Liver (tissue), 9 donors: ENCODE data around the gene POU6F2. TPM values are rescaled to one million over a fixed set of nuclear protein-coding genes. Genes with fewer than 3 reads are reported as not detected.

Experiments
- DNase-seq: peaks from one replicate; pipeline ENCODE4 v3.0.0-alpha.2; 2017; ENCODE audit warnings: low spot score
- H3K27ac ChIP-seq, 2 donors: one replicate each; pipeline ENCODE4 v1.7.0; 2013; ENCODE audit warnings: inconsistent platforms in 2 of 2, low read length in 2 of 2, control low read depth in 1 of 2, low read depth in 1 of 2, mild to moderate bottlenecking in 1 of 2
- H3K27me3 ChIP-seq, 4 donors: one replicate each; pipeline versions ENCODE4 v1.6.1 to v1.7.0; 2013; ENCODE audit warnings: low read length in 3 of 4, inconsistent platforms in 1 of 4, mild to moderate bottlenecking in 1 of 4, moderate library complexity in 1 of 4; ENCODE audit not compliant: control insufficient read depth in 4 of 4, insufficient read depth in 4 of 4
- H3K36me3 ChIP-seq, 4 donors: one replicate each; pipeline versions ENCODE4 v1.6.1 to v1.7.0; 2013; ENCODE audit warnings: low read length in 3 of 4, mild to moderate bottlenecking in 3 of 4, low read depth in 1 of 4, moderate library complexity in 1 of 4; ENCODE audit not compliant: control insufficient read depth in 4 of 4, insufficient read depth in 3 of 4
- H3K4me1 ChIP-seq, 4 donors: one replicate each; pipeline versions ENCODE4 v1.6.1 to v1.7.0; 2013; ENCODE audit warnings: low read length in 3 of 4, mild to moderate bottlenecking in 3 of 4, moderate library complexity in 1 of 4; ENCODE audit not compliant: control insufficient read depth in 4 of 4, insufficient read depth in 4 of 4
- H3K4me3 ChIP-seq, 3 donors: one replicate each; pipeline versions ENCODE4 v1.6.1 to v1.7.0; 2013; ENCODE audit warnings: low read length in 3 of 3, control low read depth in 1 of 3, low read depth in 1 of 3, mild to moderate bottlenecking in 1 of 3
- H3K9ac ChIP-seq, 2 donors: one replicate each; pipeline ENCODE4 v1.7.0; 2013; ENCODE audit warnings: low read length in 2 of 2, mild to moderate bottlenecking in 2 of 2, moderate library complexity in 2 of 2, control low read depth in 1 of 2, low read depth in 1 of 2
- H3K9me3 ChIP-seq, 4 donors: one replicate each; pipeline versions ENCODE4 v1.6.1 to v1.7.0; 2013; ENCODE audit warnings: low read length in 3 of 4; ENCODE audit not compliant: control insufficient read depth in 4 of 4
- CTCF ChIP-seq: fragments of 150-350 bp; IDR thresholded peaks from 2 replicates; pipeline ENCODE4 v1.5.1; 2017; ENCODE audit warnings: improper control_type of control experiment, low read depth, low read length; ENCODE audit not compliant: missing input control
- EGR1 ChIP-seq, 2 donors: IDR thresholded peaks; 2 replicates each; pipeline ENCODE4 v1.6.1; 2016 to 2018; ENCODE audit warnings: antibody characterized with exemption in 2 of 2, low read depth in 2 of 2
- FOXA1 ChIP-seq: IDR thresholded peaks from 2 replicates; pipeline ENCODE4 v1.6.1; 2016; ENCODE audit warnings: antibody characterized with exemption
- FOXA2 ChIP-seq: IDR thresholded peaks from 2 replicates; pipeline ENCODE4 v1.6.1; 2016; ENCODE audit warnings: antibody characterized with exemption
- GABPA ChIP-seq, 2 donors: IDR thresholded peaks in 1 of 2; conservative IDR thresholded peaks in 1 of 2; 2 replicates each; pipeline ENCODE4 v1.6.1; 2016; ENCODE audit warnings: antibody characterized with exemption in 2 of 2, mild to moderate bottlenecking in 1 of 2, moderate library complexity in 1 of 2
- HNF4A ChIP-seq, 2 donors: conservative IDR thresholded peaks; 2 replicates each; pipeline ENCODE4 v1.6.1; 2016; ENCODE audit warnings: antibody characterized with exemption in 2 of 2, mild to moderate bottlenecking in 2 of 2
- HNF4G ChIP-seq: IDR thresholded peaks from 2 replicates; pipeline ENCODE4 v1.6.1; 2016; ENCODE audit warnings: antibody characterized with exemption
- JUND ChIP-seq, 2 donors: IDR thresholded peaks; 2 replicates each; pipeline ENCODE4 v1.6.1; 2016; ENCODE audit warnings: antibody characterized with exemption in 2 of 2
- NR2F2 ChIP-seq: IDR thresholded peaks from 2 replicates; pipeline ENCODE4 v1.6.1; 2016; ENCODE audit warnings: antibody characterized with exemption
- RAD21 ChIP-seq, 2 donors: IDR thresholded peaks; 2 replicates each; pipeline ENCODE4 v1.6.1; 2016; ENCODE audit warnings: antibody characterized with exemption in 2 of 2, mild to moderate bottlenecking in 2 of 2
- RXRA ChIP-seq, 2 donors: IDR thresholded peaks; 2 replicates each; pipeline ENCODE4 v1.6.1; 2017 to 2018; ENCODE audit warnings: antibody characterized with exemption in 2 of 2, mild to moderate bottlenecking in 1 of 2
- SP1 ChIP-seq: IDR thresholded peaks from 2 replicates; pipeline ENCODE4 v1.6.1; 2018; ENCODE audit warnings: antibody characterized with exemption, mild to moderate bottlenecking
- TAF1 ChIP-seq: conservative IDR thresholded peaks from 2 replicates; pipeline ENCODE4 v1.6.1; 2016; ENCODE audit warnings: antibody characterized with exemption, mild to moderate bottlenecking
- WGBS: extraction: QIAGEN DNeasy Blood & Tissue Kit; methylation state at CpG from one replicate; pipeline ENCODE4 v1.1.7; 2013; 5-methylcytosine and 5-hydroxymethylcytosine counted together
- polyA plus RNA-seq, 2 donors: library from polyadenylated mRNA; stranded (reverse) in 1 of 2; unstranded in 1 of 2; fragments of 200-250 nt in 1 of 2; fragments of >200 nt in 1 of 2; fragmentation: Nextera tagmentation in 1 of 2; extraction: Ambion mirVana in 1 of 2; gene quantifications; one replicate each; pipeline versions ENCODE4 v1.2.1 to v1.2.3, GENCODE V29; 2013 to 2015
- total RNA-seq, 2 donors: library from RNA; depleted of rRNA; stranded (reverse); fragments of >200 nt; gene quantifications; one replicate each; pipeline ENCODE4 v1.2.3, GENCODE V29; 2014
- TF ChIP-seq, protein P1 (sequence below): IDR thresholded peaks from 2 replicates; pipeline ENCODE4 v1.6.1; 2016; ENCODE audit warnings: antibody characterized with exemption
- TF ChIP-seq, protein P2 (sequence below): IDR thresholded peaks from 2 replicates; pipeline ENCODE4 v1.6.1; 2016; ENCODE audit warnings: antibody characterized with exemption
- TF ChIP-seq, protein P3 (sequence below): IDR thresholded peaks from 2 replicates; pipeline ENCODE4 v1.6.1; 2016; ENCODE audit warnings: antibody characterized with exemption, mild to moderate bottlenecking
- donor health status: healthy.
- donor health status: healthy.
- donor health status: healthy.
- donor health status: healthy.
- donor health status: healthy.

The POU6F2 gene
- total and polyA plus RNA-seq, 4 donors, result under 0.01 to 0.24 (median 0.08) TPM; not detected in 1

- no peak for DNase-seq
- H3K27ac ChIP-seq, result no peak overlapping the region
- WGBS, result 60% methylated on average over 4 of the region's 4 CpGs
- no peaks in the 10 kb centered on the region for H3K9me3 ChIP-seq
- no peaks in the 10 kb centered on the region for H3K36me3 ChIP-seq
- H3K4me3 ChIP-seq, result no peak overlapping the region
- H3K27me3 ChIP-seq, result no peaks in the 10 kb centered on the region
- H3K4me1 ChIP-seq, result peaks cover 0 to 7% (median 5%) of the 10 kb centered on the region in 4 donors
- no peak overlapping the region for H3K9ac ChIP-seq
- TF ChIP-seq TAF1 (no peak), RXRA (IDR thresholded peaks at IDR 0.05) (no peak), FOXA2 (no peak), CTCF (no peak), HNF4A (conservative IDR thresholded peaks at IDR 0.05) (no peak), NR2F2 (no peak)
Observed at GRCh38 chr7:39407137-39407536, 429.4 kb downstream of the POU6F2 start.

DNA sequence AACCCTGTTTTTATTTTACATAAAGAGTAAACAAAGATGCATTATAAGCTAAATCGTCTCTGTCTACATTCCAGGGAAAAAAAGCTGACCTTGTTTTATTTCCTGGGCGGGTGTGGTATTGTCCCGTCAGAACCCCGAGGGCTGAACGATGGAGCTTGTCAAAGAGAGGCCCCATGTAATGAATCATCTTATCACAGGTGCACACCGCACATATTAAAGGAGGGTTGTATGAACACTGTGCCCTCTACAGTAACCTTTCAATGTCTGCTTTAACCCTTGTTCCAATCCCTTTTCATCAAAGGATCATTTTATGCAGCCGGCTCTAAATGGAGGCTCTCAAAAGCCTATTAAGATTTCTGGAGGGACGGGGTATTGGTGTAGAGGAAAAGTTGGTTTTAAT is 430.0 kb downstream of the POU6F2 start:
- no peak for TF ChIP-seq RXRA (IDR thresholded peaks at IDR 0.05)
- H3K4me1 ChIP-seq, result peaks cover 0 to 7% (median 5%) of the 10 kb centered on the region in 4 donors
- no peak overlapping the region for H3K4me3 ChIP-seq
- no peaks in the 10 kb centered on the region for H3K9me3 ChIP-seq
- no peak overlapping the region for H3K27ac ChIP-seq
- DNase-seq, result no peak
- H3K9ac ChIP-seq, result no peak overlapping the region
- H3K27me3 ChIP-seq, result no peaks in the 10 kb centered on the region
- 79% methylated on average over 8 of the region's 8 CpGs for WGBS
- H3K36me3 ChIP-seq, result no peaks in the 10 kb centered on the region

DNA sequence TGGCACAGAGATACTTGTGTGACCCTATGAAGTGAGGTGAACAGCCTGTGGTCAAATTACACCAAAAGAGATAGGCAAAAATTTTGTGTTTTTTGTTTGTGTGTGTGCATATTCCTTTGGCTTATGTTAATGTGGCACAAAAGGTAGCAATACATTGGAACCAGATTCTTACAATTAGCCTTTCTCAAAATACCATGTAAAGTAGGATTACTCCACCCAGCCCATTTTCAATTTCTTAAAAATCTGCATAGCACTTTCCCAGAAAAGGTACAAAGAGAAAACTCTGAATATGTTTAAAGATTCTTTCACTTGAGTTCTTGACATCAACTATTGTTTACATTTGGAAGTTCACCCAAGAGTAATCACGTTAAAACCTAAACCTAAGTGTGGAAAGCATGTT is 431.2 kb downstream of the POU6F2 start:
- H3K36me3 ChIP-seq, result no peaks in the 10 kb centered on the region
- no peaks in the 10 kb centered on the region for H3K27me3 ChIP-seq
- H3K9ac ChIP-seq, result no peak overlapping the region
- 84% methylated on average over 1 of the region's 1 CpG for WGBS
- H3K27ac ChIP-seq, result no peak overlapping the region
- peaks cover 3 to 10% (median 7%) of the 10 kb centered on the region in 4 donors for H3K4me1 ChIP-seq
- TF ChIP-seq RAD21 (IDR thresholded peaks at IDR 0.05) (no peak), FOXA1 (no peak), JUND (IDR thresholded peaks at IDR 0.05) (no peak)
- TF ChIP-seq, protein P1, sequence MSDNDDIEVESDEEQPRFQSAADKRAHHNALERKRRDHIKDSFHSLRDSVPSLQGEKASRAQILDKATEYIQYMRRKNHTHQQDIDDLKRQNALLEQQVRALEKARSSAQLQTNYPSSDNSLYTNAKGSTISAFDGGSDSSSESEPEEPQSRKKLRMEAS, result no peak
- TF ChIP-seq, protein P2, sequence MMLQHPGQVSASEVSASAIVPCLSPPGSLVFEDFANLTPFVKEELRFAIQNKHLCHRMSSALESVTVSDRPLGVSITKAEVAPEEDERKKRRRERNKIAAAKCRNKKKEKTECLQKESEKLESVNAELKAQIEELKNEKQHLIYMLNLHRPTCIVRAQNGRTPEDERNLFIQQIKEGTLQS, result no peak
- no peaks in the 10 kb centered on the region for H3K9me3 ChIP-seq
- no peak overlapping the region for H3K4me3 ChIP-seq
- no peak for DNase-seq

- DNase-seq, result no peak
- Histone ChIP-seq H3K27ac (no peak overlapping the region), H3K4me1 (peaks cover 6 to 17% (median 11%) of the 10 kb centered on the region in 4 donors), H3K4me3 (no peak overlapping the region), H3K9me3 (no peaks in the 10 kb centered on the region), H3K36me3 (no peaks in the 10 kb centered on the region), H3K27me3 (no peaks in the 10 kb centered on the region), H3K9ac (no peak overlapping the region)
- WGBS, result 92% methylated on average over 5 of the region's 5 CpGs
- no peak for TF ChIP-seq FOXA2
- TF ChIP-seq HNF4A (conservative IDR thresholded peaks at IDR 0.05), result no peak
- TF ChIP-seq, protein P3, sequence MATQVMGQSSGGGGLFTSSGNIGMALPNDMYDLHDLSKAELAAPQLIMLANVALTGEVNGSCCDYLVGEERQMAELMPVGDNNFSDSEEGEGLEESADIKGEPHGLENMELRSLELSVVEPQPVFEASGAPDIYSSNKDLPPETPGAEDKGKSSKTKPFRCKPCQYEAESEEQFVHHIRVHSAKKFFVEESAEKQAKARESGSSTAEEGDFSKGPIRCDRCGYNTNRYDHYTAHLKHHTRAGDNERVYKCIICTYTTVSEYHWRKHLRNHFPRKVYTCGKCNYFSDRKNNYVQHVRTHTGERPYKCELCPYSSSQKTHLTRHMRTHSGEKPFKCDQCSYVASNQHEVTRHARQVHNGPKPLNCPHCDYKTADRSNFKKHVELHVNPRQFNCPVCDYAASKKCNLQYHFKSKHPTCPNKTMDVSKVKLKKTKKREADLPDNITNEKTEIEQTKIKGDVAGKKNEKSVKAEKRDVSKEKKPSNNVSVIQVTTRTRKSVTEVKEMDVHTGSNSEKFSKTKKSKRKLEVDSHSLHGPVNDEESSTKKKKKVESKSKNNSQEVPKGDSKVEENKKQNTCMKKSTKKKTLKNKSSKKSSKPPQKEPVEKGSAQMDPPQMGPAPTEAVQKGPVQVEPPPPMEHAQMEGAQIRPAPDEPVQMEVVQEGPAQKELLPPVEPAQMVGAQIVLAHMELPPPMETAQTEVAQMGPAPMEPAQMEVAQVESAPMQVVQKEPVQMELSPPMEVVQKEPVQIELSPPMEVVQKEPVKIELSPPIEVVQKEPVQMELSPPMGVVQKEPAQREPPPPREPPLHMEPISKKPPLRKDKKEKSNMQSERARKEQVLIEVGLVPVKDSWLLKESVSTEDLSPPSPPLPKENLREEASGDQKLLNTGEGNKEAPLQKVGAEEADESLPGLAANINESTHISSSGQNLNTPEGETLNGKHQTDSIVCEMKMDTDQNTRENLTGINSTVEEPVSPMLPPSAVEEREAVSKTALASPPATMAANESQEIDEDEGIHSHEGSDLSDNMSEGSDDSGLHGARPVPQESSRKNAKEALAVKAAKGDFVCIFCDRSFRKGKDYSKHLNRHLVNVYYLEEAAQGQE, result no peak
- TF ChIP-seq, protein P1, result no peak
- TF ChIP-seq RAD21 (IDR thresholded peaks at IDR 0.05), result no peak
- TF ChIP-seq TAF1, result no peak
- TF ChIP-seq EGR1 (IDR thresholded peaks at IDR 0.05; ENCODE audit: low read depth in 2 of 2), result no peak
- TF ChIP-seq, protein P2, result no peak
- TF ChIP-seq FOXA1, result no peak
- TF ChIP-seq HNF4G, result no peak
- no peak for TF ChIP-seq SP1
- no peak for TF ChIP-seq GABPA (IDR thresholded peaks at IDR 0.05 in 1 of 2, conservative IDR thresholded peaks at IDR 0.05 in 1 of 2)
- no peak for TF ChIP-seq RXRA (IDR thresholded peaks at IDR 0.05)
- TF ChIP-seq JUND (IDR thresholded peaks at IDR 0.05), result no peak
Observed at GRCh38 chr7:39410582-39410981, 432.9 kb downstream of the POU6F2 start.
